WTC11 (cell line): Measurements from ENCODE around the gene NELFA.

Source experiments
- CREB1 ChIP-seq: sonication (generic); formaldehyde crosslinking; IDR thresholded peaks from 2 replicates; pipeline ENCODE4 v1.8.0; 2023; ENCODE audit warnings: mild to moderate bottlenecking, missing genetic modification reagents
- NFYB ChIP-seq: sonication (generic); formaldehyde crosslinking; conservative IDR thresholded peaks from 2 replicates; pipeline ENCODE4 v1.8.0; 2022; ENCODE audit warnings: low read depth, missing genetic modification reagents
- TF ChIP-seq, protein P1 (sequence below): fragments of 200-600 bp; IDR thresholded peaks from 2 replicates; pipeline ENCODE4 v1.8.0; 2022; ENCODE audit warnings: antibody characterized with exemption
- TF ChIP-seq, protein P2 (sequence below): sonication (generic); formaldehyde crosslinking; IDR thresholded peaks from 2 replicates; pipeline ENCODE4 v1.8.1; 2023; ENCODE audit warnings: mild to moderate bottlenecking, missing genetic modification reagents, borderline replicate concordance
- TF ChIP-seq, protein P3 (sequence below): sonication (generic); formaldehyde crosslinking; IDR thresholded peaks from 2 replicates; pipeline ENCODE4 v1.8.1; 2023; ENCODE audit warnings: mild to moderate bottlenecking, missing genetic modification reagents, moderate library complexity

DNA sequence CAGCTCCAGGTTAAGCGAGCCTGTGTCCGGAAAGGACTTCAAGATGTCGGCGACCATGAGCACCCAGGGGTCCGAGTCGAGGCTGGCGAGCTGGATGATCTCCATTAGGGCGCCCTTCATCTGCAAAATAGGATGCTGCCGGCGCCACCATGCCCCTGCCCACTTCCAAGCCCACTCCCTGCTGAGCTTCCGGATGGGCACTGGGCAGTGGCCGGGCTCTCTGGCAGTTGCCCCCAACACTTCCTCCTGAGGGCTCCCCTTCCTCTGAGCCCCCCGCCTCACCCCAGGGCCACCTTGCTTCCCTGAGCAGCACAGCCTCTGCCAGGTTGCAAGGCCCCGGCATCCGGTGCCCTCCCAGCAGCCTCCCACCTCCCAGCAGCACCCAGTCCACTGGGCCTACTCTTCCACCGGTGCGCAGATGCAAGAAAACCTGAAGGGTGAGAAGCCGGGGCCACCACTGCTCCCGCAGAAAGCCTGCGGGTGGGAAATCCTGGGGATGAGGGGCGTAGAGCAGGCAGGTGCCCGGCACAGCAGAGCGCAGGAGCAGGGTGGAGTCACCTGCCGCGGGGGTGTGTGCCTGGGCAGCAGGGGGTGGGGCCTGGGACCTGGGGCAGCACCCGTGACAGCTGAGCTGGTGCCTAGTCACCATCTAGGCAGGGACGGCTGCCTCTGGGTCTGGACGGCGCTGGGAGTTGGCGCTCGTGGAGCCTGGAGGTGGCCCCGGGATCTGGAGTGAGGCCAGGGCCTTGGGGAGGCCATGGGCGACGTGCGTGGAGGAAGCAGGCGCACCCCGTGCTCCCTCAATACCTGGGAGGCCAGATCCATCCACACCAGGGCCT, 17.0 kb downstream of the NELFA start:
- TF ChIP-seq, protein P1, sequence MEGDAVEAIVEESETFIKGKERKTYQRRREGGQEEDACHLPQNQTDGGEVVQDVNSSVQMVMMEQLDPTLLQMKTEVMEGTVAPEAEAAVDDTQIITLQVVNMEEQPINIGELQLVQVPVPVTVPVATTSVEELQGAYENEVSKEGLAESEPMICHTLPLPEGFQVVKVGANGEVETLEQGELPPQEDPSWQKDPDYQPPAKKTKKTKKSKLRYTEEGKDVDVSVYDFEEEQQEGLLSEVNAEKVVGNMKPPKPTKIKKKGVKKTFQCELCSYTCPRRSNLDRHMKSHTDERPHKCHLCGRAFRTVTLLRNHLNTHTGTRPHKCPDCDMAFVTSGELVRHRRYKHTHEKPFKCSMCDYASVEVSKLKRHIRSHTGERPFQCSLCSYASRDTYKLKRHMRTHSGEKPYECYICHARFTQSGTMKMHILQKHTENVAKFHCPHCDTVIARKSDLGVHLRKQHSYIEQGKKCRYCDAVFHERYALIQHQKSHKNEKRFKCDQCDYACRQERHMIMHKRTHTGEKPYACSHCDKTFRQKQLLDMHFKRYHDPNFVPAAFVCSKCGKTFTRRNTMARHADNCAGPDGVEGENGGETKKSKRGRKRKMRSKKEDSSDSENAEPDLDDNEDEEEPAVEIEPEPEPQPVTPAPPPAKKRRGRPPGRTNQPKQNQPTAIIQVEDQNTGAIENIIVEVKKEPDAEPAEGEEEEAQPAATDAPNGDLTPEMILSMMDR, result no peak
- TF ChIP-seq CREB1 (CRISPR knock-in tag) (no peak), NFYB (no peak)
- TF ChIP-seq, protein P2, sequence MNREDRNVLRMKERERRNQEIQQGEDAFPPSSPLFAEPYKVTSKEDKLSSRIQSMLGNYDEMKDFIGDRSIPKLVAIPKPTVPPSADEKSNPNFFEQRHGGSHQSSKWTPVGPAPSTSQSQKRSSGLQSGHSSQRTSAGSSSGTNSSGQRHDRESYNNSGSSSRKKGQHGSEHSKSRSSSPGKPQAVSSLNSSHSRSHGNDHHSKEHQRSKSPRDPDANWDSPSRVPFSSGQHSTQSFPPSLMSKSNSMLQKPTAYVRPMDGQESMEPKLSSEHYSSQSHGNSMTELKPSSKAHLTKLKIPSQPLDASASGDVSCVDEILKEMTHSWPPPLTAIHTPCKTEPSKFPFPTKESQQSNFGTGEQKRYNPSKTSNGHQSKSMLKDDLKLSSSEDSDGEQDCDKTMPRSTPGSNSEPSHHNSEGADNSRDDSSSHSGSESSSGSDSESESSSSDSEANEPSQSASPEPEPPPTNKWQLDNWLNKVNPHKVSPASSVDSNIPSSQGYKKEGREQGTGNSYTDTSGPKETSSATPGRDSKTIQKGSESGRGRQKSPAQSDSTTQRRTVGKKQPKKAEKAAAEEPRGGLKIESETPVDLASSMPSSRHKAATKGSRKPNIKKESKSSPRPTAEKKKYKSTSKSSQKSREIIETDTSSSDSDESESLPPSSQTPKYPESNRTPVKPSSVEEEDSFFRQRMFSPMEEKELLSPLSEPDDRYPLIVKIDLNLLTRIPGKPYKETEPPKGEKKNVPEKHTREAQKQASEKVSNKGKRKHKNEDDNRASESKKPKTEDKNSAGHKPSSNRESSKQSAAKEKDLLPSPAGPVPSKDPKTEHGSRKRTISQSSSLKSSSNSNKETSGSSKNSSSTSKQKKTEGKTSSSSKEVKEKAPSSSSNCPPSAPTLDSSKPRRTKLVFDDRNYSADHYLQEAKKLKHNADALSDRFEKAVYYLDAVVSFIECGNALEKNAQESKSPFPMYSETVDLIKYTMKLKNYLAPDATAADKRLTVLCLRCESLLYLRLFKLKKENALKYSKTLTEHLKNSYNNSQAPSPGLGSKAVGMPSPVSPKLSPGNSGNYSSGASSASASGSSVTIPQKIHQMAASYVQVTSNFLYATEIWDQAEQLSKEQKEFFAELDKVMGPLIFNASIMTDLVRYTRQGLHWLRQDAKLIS (CRISPR knock-in tag), result no peak
- TF ChIP-seq, protein P3, sequence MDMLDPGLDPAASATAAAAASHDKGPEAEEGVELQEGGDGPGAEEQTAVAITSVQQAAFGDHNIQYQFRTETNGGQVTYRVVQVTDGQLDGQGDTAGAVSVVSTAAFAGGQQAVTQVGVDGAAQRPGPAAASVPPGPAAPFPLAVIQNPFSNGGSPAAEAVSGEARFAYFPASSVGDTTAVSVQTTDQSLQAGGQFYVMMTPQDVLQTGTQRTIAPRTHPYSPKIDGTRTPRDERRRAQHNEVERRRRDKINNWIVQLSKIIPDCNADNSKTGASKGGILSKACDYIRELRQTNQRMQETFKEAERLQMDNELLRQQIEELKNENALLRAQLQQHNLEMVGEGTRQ (CRISPR knock-in tag), result no peak
